Pulmonary artery endothelial cell (primary cell): ENCODE results near the gene FAM170B. TPM values are rescaled to one million over a fixed set of nuclear protein-coding genes. Genes with fewer than 3 reads are reported as not detected.

Source experiments
- DNase-seq: peaks from one replicate; pipeline ENCODE4 v3.0.0-alpha.2; 2011; ENCODE audit warnings: low read depth, low spot score
- total RNA-seq: library from RNA; depleted of rRNA; stranded (reverse); fragments of >200 nt; gene quantifications from 2 replicates; pipeline ENCODE4 v1.2.3, GENCODE V29; 2014

The FAM170B gene
- not detected in 2 replicates for total RNA-seq

DNA sequence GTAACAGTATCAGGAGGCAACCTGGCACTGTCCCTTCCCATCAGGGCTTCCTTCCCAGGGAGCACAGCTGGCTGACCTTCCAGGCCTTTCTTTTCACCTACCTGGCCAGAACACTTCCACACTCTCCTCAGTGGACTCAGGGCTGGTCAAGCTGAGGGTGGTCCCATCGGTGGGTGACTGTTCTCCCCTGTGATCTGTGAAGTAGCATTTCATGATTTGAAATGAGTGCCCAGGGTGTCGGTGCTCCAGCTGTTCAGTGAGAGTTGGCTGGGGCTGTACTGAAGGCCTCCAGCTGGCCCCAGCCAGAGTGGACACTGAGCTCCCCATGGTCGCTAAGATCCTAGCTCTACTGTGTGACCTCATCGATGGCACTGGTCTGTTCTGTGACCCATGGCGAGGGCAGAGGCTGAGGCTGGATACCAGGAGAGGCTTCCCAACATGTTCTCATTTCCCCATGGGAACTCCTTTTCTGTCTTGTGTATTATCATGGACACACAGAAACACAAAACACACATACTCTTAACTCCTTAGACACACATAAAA is at the start of gene FAM170B:
TSS of gene FAM170B (minus strand) at position 316 of the 543 bp plus-strand sequence. CDS start at position 213, 103 bp downstream.
- no peak for DNase-seq

DNA sequence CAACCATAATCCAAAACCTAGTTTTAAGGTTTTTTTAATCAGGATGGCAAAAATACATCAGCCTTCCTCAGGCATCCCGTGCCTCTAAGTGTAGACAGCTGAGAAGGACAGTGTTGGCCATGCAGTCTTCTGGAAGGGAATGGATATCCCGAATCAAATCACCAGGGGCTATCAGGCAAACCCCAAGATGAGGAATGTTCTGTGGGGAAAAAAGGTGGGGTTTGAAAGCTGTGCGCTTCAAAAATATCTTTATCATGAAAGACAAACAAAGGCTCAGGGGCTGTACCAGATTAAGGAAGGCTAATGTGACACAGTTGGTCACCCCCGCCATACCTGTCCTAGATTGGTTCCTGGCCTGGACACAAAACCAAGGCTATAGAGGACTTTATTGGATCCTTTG is 49.0 kb upstream of the FAM170B start:
- no peak for DNase-seq

DNA sequence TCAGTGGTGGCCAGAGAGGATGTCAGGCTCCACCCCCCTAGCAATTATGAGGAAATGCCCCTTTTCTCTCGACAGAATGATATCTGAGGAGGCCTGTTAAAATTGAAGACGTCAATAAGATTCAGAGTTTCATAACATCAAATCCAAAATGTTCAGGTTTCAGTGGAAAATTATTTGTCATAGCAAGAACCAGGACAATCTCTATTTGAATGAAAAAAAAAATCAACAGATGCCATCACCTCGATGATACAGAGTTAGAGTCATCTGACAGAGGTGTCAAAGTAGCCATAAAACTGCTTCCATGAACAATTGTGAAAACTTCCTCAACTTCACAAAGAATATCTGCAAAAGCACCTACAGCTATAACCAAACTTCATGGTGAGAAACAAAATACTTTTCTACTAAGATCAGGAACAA is 46.6 kb upstream of the FAM170B start:
- DNase-seq = no peak

DNA sequence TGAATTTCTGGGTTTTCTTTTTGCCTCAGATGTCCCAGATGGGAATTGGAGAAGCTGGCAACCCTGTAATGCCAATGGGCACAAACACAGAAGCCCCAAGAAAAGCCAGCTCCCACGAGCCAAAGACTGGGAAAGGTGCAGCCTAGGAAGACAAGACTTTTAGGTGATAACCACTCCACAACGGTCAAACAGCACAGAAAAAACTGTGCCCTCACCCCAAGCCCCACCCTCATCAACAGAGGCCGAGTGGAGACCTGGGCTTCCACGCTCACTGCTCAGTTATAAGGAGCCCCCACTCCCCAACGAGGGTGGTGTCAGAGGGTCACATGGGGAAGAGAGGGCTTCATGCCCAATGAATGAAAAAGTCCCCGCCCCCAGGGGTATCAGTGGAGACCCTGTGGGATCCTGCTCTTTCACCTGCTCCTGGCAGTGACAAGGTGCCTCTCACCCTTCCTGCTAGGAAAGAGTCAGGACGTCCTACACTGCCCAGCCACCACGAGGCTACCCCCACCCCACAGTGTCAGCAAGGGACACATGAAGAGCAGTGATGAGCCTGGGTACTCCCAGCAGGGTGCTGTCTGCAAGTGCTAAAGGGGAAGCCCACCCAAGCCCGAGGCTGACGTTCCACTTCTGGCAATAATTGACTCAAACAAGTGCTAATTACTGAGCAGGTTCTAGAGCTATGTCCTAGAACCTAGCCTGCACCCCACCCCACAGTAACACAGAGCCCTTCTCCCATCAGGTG is 46.0 kb upstream of the FAM170B start:
- DNase-seq = no peak

DNA sequence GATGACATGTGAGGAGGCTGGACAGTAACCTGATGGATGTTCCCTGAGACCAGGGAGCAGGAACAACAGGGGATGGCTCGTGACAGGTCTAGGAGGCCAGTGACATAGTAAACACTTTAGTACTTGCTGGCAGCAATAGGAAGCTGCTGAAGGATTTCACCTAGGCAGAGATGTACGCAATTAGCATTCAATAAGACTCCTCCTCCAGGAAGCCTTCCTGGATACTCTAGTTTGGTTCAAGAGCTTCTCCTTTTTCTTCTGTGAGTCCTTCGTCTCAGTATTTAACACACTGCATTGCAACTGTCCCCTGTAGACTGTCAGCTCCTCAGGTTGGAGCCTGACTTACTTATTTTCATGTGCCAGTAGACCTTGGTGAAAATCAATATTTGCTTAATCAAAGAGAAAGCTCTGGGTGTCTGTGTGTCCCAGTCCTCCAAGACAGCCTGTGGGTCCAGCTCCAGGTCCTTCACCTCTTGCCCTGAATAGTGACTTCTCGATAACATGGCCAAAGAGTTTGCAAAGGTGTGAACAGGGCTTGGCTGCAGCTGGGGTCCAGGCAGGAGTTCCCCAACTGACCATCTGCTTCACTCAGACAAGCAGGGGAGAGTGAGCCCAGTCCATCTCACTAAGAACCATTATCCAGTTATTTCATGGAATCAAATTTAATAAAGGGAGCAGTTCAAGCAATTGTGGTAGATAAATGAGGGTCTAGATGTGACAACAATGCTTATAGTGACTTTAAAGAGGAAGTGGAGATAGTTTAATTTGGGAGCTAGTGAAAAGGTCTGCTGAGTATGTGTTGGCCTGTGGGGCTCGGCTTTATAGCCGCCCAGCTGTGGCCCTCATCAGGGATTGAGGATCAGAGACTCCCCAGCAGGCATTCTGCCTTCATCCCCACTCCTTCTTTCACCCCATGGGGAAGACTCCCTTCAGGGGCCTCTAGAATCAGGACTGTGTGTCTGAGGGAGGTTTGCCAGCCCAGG is 45.0 kb upstream of the FAM170B start:
- no peak for DNase-seq

DNA sequence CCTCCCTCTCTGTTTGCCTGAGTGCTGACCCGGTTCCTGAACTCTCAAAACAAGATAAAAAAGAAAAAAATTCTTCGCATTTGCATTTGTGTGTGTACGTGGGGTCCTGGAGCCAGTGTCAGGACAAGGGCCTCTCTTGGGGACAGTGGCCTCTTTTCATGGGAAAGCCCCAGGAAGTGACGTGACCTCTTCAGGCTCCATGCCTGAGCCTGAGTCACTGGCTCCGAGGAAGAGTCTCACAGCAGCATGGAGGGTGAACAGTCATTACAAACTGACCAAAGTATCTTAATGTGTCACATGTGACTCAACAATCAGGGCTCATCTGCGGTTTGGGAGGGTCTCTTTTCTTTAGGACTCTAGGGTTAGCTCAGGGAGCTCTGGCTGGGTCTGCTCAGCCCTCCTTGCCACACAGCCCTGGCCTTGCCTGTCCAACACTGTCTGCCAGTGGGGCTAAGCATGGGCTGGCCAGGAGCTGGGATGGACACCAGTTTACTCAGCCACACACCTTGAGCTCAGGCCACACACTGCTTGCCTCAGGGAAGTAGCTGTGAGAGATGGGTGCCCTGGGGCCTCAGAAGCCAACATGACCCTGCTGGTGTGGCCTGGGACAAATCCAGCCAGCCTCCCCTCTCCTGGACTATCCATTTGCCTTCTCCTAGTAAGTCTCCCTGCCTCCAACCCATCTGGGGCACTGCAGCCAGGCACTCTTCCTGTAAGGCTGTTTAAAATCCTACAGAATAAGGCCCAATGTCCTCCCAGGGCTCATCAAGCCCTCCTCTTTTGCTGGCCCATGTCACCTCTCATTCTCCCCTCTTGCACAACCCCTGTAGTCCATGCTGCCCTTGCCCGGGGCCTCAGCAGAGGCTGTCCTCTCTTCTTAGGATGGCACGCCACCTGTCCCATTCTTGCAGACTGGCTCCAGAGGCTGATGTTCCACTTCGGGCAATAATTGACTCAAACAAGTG is 43.9 kb upstream of the FAM170B start:
- peak; percentile 45 for DNase-seq

DNA sequence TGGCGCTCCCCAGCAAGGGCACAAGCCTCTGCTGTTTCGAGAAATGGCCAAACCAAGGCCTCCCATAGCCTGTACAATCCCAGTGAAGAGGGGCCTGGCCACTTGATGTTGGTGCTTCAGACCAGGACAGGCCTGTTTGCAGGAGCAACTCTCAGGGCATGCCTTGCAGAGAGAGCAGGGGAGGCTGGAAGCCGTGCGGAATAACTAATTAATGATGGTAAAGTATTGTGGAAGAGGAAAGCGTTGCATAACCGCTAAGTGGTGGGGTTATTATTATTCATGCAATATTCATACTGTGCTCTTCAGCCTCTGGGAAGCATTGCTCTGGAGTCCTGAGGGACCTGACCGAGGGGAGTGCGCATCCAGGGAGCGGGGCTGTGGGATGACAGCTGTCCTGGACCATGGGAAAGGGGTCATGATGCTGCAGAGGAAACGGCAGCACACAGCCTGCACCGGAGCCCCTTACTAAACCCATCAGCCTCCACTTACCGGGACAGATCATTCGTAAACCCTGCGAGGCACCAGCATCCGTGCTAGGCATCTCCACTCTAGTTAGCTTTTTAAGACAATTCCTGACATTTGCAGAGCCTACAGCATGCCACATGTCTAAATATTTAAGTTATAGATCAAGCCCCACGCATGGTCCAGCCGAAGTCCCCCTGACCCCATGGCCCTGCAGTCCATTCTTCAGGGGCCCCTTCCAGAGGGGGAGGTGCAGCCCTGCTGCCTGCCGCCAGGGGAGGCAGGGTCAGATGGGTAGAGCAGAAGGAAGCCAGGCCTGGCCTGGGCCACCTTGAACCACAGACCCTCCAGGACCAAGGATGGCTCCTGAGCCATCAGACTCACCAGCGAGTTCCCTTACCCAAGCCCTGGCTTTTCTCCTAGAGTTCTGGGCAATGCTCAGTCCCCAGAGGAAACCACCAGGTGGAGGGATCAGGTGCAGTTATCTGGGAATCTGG is 42.8 kb upstream of the FAM170B start:
- no peak for DNase-seq

DNA sequence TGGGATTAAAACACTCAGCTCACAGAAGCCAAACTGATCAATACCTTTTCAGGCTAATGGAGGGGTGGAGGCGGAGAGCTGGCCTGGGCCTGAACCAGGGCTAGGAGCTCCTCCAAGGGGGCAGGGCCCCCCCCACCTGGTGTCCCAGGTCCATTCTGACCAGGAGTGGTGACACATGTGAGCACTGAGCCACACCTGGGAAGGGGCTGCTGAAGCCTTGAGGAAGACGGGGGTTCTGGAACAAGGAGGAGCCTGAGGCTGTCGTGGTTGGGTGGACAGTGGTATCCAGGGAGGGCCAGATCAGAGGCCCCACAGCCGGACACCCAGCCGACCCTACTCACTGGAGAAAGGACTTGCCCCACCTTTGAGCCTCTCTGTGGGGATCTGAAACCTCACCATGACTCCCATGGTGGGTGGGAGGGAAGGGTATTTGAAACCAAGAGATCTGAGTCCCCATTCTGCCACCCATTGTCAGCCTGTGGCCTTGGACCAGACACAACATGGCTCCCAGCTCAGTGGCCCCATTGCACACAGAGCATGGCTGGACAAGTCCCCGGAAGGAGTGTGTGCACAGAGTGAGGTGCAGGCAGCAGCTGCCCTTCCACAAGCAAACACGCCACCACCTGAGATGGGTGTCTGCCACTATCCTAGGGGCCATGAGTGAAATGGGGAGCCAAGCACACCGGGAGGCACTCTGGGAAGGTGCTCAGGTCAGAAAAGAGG is 41.9 kb upstream of the FAM170B start:
- no peak for DNase-seq

DNA sequence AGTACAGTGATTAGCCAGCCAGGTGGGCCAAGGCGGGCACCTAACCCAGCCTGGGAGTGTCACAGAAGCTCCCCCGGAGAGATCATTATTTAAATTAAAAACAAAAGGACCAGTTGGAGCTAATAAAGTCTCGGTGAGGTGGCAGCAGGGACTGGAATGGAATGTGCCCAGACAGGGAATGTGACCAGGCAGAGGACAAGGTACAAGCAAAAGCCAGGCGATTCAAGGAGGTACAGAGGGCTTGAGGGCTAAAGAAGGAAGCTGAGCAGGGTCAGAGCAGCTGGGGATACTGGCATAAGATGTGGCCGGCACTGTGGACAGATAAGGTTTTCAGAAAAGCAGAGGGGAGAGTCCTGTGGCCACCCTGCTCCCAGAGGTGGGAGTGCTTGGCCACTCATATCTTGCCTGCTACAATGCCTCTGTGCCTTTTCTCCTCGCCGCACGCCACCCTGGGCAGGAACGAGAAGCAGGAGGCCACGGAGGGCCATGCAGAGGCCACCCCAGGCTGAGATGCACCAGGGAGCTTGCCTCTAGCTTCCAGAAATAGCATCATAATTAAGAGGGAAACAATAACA is 41.2 kb upstream of the FAM170B start:
- no peak for DNase-seq

DNA sequence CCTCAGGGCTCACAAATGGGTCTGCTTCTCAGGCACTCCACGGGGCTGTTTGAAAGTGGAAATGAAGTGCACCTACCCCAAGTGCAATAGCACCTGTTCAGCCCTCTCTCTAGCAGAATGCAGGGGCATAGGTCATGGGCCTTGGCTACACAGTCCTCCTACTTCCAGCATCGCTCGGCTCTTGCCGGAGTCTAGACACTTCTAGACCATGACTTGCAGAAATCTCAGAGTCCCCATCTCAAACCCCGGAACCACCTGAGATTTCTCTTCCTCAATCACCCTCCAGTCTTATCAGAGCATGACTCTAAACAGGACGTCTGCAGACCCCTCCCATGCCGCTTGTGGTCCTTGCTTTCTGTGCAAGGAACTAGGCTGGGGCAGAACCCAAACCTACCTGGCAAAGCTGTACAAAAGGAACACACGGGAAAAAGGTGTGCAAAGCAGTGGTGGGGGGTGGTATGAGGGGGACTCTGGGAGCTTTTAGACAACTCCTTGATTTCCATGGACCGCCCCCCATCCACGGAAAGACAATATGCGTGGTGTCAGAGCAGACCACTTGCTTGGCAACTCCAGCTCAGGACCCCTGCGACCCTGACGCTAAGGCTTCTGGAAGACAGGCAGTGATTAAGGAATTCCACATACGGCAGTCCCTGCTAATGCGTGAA is 40.6 kb upstream of the FAM170B start:
- DNase-seq = no peak

DNA sequence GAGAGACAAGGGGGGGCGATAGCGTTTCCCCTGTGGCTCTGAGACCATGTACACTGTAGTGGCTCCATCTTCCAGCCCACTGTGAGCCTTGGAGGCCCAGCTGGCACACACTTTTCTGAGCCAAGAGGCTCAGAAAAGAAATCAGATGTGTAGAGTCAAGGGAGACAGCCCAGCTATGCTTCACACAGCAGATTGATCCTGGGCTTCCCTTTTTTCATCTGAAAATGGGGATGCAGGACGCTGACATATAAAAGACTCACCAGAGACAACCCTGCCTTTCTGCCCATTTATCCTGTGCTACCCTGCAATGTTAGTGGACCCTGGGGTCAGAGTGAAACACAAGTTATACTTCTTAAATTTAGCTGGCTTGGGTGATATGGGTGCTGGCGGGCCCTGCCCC is 40.0 kb upstream of the FAM170B start:
- DNase-seq = no peak

DNA sequence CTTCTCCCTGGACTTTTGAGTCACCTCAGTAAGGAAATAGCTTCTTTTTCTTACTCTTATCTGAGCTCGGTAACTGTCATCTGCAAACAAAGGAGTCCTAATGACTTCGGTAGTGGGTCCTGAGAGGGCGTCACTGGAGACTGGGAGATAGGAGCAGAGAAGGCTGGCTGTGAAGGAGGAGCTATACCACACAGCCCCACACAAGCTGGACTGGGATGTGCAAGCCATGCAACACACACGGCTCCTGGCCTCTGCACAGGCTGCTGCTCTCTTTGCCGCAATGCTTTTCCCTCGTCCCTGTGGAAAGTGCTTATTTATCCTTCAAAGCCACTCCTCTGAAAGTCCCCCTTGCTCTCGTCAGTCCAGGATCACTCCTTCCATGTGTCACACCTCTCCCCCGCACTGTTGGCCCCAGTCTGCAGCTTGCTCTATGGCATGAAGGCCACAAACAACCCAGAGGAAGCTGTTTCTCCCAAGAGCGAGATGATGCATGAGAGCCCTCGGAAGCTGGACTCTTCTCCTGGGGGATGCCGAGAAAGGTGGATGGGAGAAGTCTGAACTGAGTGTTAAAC is 39.5 kb upstream of the FAM170B start:
- no peak for DNase-seq

DNA sequence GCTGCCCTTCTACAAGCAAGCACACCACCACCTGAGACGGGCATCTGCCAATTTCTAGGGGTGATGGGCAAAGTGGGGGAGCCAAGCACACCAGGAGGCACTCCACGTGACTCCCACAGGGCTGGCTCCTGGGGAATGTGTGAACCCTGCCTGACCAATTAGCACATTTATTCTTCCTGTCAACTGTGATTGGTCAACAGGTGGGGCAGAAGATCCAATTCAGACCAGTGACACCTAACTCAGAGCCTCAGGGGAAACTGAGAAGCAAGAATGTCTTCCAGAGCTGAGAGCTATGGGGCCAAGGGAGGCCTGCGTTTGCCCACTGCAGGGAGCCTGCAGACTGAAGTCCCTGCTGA is 38.9 kb upstream of the FAM170B start:
- no peak for DNase-seq

DNA sequence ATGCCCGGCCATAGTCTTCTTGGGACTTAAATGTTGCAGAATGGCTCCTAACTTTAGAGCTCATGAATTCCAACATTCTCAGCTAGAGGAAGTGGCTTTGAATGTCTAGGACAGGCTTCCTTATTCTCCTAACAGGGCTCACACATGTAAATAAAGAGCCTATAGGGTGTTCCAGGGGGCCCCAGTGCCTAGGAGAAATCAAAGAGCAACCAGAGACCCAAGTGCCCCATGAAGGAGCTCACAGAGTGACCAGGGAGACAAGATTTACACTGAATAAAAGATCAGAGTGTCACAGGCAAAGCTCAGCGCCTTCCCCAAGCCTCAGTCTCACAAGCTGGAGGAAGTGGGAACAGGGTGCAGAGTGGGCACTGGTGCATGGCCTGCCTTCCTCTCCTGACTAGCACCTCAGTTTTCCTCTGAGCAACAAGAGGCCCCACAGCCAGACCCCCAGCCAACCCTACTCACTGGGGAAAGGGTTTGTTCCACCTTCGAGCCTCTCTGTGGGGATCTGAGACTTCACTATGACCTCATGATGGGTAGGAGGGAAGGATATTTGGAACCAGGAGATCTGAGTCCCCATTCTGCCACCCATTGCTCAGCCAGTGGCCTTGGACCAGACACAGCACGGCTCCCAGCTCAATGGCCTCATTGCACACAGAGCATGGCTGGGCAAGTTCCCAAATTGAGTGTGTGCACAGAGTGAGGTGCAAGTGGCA is 38.4 kb upstream of the FAM170B start:
- no peak for DNase-seq

DNA sequence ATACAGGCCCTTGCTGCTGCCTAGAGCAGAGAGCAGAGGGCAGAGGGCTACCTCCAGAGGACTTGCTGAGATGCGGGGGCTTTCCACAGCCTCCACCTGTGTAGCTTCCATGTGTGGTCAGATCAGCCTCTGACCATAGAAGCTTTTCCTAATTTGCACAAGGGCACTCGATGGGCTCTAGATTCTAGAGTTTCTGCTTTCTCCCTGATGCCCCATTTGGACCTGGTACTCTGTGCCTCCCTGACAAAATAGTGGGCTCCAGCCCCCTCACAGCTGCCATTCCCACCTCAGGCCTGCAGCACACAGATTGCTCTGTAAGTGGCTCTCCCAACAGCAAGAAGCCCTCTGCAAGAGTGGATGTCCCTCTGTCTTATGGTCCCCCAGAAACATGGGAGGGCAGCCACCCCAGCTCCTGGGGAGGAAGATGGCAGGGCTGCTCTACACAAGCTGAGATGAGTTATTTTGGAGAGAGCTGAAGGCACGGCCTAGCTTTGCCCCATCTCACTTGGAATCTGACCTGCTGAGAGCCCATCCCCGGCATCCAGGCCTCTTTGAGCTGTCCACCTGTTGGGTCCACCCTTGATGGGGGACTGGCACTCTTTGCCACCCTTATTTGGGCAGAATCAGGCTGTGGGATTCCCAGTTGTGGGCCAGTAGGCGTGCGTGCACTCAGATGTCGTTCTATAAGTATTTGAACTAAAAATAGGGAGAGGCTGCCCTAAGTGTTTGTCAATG is 37.7 kb upstream of the FAM170B start:
- DNase-seq = no peak

DNA sequence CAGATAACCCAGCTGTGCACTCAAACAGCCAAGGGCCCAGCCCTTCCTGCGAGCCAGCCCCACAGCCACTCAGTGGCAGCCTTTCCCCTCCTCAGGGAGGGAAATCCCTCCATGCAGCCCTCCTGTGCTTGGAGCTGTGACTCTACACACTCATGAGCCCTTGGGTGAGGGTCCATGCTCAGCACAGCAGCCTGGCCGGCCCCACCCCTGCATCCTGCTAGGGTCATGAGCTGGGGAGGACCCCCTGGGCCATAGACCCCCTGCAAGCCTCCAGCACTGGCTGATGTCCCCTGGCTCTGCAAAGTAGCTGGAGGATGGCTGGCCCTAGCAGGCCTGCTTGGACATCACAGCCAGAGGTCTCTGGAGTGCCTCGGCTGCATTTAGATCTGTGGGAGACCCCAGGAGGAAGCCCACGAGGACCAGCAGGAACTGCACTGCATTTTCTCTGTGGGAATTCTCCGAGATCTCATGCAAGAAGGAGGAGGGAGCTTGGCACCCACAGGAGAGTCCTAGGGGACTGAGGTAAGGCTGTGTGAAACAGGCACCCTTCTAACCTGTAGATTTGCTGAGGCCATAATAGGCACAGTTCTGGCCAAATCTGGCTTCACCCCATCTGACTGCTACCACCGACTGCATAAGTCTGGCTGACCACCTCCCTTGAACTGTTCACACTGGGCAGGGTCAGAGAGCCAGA is 37.0 kb upstream of the FAM170B start:
- DNase-seq = no peak
